Measurements from ENCODE around the gene DPP6.
A peak's percentile ranks its signal among the peaks of the same experiment; 100 is the strongest.
"Not testable (repeated sequence)": the region's sequence is repeated elsewhere in the genome, so short reads cannot be mapped to it uniquely, and the experiment has no call there.

Gene DPP6

DNA sequence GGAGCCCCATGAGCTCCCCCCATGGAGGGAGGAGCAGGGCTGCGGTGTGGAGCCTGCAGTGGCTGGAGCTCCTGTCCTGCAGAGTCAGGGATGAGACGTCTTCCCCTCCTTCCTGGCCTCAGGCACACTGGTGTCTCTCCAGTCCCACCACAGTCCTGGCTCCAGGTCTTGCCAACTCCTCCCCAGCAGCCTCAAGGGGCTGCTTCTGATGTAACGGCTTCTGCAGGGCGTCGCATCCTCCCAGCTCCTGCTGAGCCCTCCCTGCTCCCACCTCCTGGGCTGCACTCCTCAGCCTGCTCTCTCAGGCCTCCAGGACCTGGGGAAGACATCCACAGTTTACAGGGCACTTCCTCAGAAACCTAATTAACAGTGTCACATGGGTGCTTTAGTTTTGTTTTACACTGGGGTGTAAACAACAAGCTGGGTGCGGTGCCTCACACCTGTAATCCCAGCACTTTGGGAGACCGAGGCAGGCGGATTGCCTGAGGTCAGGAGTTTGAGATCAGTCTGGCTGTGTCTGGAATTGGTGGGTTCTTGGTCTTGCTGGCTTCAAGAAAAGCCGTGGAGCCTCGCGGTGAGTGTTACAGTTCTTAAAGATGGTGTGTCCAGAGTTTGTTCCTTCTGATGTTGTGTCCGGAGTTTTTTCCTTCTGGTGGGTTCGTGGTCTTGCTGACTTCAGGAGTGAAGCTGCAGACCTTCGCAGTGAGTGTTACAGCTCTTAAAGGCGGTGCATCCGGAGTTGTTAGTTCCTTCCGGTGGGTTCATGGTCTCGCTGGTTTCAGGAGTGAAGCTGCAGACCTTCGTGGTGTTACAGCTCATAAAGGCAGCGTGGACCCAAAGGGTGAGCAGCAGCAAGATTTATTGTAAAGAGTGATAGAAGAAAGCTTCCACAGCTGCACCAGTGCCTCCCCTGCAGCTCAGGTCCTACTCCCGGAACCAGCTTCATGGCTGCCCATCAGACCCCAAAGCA, 855.7 kb downstream of the DPP6 start:
- no peak for DNase-seq (ENCODE audit: low read depth in 2 of 2)

DNA sequence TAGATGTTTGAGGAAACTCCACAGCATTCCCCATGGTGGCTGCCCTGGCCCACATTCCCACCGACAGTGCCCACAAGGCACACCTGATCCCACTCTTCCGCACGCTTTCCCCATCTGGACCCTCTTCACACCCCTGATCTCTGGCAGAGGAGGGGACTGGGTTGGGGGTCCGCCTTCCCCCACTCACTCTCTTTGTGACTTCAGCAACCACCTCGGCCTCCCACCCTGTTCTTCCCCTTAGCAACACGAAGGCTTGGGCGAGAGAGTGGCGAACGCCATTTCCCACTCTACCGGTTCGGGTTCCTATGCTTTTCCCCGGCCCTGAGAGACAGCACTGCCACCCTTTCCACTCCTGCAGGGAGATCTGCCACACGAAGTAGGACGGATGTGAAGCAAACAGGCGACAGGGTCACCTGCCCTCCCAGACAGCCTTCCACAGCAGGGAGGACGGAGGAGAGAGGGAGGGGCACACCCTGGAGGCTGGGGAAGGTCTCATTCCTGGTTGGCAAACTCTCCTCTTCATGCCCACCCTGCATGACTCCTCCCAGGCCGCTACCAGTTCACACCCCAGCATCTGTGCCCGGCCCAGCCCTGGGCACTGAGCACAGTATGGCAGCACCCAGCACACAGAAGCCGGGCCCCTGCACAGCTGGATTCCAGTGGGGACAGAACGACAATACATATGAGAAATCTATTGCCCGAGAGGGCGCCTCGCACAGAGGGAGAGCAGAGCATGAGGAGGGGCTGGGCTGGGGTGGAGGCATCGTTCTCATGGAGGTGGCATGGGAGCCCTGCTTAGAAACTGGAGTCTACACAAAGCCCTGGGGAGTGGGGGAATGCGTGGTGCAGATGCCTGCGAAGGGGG, 857.3 kb downstream of the DPP6 start:
- no peak for DNase-seq (ENCODE audit: low read depth in 2 of 2)

DNA sequence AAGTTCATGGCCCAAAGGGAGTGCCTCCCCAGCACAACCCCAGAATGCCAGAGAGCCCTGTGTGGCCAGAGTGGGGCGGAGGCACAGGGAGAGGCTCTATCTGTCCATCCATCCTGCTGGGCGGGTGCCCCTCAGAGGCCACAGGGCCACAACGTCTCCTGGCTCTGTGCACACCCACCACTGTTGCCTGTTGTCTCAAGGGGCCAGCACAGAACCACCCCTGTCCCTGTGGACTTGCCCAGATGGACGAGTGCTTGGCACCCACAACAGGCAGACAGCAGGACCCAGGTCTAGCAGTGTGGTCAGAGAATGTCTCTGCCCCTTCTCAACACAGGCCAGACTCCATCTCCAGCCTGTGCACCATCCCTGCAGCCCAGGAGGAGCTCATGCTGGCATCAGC, 857.9 kb downstream of the DPP6 start:
- no peak for DNase-seq (ENCODE audit: low read depth in 2 of 2)

DNA sequence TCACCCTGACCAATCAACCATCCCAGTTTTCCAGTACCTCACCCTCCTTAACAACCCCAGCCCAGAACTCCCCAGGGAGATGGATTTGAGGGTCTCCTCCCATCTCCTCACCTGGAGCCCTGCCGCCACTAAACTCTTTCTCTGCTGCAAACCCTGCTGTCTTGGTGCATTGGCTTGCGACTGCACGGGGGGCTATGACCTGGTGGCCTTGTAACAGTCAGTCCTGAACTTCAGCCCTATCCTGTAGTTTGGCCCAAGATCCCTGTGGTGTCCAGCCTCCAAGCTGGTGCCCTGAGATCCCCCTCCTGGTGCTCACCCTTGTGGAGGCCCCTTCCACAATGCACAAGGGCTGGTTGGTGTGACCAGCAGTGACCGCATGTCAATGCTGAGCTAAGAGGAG, 858.8 kb downstream of the DPP6 start:
- no peak for DNase-seq (ENCODE audit: low read depth in 2 of 2)

DNA sequence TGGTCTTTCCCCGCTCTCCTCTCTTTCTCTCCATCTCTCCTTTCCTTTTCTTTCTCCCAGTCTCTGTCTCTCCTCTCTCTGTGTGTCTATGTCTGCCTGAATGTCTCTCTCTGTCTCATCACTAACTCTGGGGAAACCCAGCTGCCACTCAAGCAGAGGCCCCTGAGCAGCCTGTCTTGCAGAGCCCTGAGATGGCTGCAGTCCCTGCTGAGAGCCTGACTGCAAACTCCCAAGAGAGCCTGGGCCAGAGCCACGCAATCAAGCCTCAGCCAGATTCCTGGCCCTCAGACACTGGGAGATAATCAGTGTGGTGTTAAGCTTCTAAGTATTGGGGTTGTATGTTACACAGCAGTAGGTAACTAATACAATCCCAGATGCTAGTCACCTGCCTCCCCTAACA, 859.2 kb downstream of the DPP6 start:
- no peak for DNase-seq (ENCODE audit: low read depth in 2 of 2)

DNA sequence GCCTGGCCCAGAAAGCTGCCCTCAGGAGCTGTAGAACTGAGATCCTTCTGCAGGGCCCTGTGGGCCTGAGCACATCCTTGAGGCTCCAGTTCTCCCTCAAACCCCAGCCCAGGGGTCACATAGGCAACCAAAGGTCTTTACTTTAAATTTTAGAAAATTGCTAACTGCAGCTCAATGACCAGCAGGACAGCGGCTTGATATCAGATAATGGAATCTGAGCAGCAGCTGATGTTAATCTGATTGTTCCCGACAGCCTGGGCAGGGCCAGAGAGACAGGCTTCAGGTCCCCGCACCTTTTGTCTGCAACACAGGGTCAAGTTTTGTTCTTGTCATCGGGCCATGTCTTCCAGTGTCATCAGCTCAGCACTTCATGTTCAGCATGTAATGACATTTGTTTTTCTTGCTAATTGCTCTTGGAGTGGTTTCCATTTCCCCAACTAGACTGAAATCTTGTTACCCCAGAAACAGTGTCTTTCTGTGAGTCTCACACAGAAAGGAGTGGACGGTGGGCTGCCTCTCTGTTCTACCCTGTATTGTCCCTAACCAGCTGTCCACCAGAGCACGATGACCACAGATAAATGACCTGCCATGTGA, 859.8 kb downstream of the DPP6 start:
- DNase-seq (ENCODE audit: low read depth in 2 of 2) = no peak

DNA sequence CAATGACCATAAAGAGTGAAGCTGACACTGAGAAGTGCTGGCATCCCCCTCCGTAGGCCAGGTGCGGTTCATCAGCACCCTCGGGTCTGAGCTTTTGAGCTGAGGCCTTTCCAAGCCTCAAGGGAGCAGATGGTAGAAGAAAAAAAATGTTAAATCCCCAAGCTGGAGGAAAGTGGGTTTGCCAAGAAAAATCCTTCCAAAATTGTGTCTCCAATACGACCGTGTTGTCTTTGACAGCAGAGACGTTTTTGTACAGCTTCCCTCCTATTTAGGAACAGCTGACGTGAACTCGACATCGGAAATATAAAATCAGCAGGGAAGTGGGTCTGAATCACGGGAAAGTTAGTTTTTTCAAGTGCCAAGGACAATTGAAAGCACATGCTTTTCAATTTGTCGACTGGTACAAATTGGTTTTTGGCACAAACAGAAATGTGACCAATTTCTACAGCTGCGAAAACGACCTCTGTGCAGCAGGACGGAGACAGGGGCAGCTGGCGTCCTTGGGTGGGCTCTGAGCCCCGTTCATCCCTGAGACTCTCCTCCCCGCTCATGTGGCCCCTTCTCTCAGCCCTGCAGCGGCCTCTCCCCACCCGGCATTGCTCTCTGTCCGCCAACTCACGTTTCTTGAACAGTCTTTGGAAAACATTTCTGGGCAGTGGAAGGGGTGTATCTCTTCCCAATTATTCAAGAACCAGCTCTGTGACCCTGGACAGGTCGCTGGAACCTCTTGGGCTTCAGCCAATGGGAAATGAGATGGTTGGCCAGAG, 860.9 kb downstream of the DPP6 start:
- no peak for DNase-seq (ENCODE audit: low read depth in 2 of 2)

DNA sequence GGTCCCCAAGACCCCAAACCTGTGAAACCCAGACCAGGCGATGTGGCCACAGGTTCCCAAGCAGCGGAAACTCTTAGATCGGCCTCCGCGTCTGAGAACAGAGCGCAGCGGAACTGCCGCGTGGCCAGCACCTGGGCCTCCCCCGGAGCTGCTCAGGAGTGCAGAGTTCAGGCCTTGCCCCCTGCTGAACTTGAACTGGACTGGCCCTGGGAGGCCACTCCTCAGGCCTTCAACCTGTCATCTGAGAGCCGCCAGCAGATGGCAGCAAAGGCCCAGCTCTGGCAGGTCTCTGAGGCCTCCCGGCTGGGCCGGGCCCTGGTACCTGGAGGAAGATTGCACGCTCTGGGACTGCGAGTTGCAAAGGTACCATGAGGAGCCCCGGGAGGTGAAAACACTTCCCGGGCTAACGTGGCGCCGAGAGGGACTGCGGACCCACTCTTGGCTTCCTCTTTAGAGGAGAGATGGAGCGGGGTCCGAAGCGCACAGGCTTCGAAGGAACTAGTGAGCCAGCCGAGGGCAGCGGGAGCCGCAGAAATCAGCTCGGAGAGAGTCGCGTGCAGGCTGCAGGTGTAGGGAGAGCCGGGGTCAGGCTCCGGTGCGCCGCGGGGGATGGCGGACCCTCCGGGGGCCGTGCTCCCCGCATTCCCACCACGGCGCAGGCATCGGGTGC, 861.6 kb downstream of the DPP6 start:
- DNase-seq (ENCODE audit: low read depth in 2 of 2) = peak; percentile 73 to 91

DNA sequence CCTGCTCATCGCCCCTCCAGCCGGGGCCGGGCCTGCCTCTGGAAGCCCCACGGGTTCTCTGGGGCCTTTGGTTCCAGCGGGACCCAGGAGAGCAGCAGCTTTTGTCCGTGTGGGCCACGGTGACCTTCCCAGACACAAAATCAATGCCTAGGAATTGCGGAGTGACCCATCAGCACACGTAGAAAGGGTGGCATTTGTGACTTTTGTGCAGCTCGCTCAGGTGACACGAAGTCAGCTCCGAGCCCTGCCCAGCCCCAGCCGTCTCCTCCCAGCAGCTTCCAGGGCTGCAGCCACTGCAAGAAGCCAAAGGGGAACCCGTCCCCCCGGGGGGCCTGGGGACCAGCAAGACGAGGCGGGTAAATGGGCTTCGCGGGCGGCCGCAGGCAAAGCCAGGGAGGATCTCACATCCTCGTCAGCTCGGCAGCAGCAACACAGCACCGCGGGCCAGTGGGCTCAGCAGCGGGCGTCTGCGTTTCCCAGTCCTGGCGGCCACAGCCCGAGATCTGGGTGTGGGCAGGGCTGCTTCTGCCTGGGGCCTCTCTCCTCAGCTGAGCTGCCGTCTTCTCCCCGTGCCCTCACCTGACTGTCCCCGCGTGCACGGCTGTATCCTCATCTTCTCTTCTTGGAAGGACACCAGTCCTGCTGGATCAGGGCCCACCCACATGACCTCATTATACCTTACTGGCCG, 862.3 kb downstream of the DPP6 start:
- no peak for DNase-seq (ENCODE audit: low read depth in 2 of 2)

DNA sequence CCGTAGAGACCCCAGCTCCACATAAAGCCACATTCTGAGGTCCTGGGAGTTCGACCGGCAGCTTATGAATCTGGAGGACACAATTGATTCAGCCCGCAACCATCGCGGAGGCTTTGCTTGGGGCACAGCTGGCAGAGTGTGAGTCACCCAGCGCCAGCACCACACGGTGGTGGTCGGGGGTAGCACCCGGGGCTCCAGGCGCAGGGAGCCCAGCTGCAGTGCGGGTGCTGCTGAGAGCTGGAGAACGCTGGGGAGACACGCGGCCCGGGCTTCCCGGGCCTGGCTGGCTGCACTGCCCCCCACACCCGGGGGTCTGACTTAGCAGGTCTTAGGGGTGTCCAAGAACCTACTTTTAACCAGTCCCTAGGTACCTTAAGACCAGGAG, 862.8 kb downstream of the DPP6 start:
- DNase-seq (ENCODE audit: low read depth in 2 of 2) = no peak

DNA sequence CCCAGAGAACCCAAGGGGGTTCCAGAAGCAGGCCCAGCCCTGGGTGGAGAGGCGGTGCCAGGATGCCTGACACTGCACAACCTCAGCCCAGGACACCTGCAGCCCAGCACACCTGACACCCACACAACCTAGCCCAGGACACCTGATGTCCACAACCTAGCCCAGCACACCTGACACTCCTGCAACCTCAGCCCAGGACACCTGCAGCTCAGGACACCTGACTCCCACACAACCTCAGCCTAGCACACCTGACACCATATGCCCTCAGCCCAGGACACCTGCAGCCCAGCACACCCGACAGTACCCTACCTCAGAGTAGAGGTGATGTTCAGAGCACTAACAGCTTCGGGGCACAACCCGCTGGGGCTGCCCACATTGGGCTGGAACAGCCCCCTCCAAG, 863.4 kb downstream of the DPP6 start:
- DNase-seq (ENCODE audit: low read depth in 2 of 2) = no peak

DNA sequence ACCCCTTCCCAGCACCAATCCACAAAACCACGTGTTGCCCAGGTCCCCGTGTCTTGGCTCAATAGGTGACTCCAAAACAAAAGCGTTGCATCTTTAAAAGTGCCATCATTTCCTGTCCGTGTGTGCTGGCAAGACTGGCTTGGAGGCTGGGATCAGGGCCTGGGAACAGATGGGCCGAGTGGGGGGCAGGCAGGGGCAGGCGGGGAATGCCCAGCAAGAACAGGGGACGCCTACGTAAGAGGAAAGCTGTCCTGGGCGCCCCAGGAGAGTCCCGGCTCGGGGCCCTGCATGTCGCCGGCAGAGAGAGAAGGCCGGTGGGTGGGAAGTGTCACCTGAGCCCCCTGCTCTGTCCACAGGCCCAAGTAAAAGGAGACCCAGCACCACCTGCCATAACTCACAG, 864.2 kb downstream of the DPP6 start:
- no peak for DNase-seq (ENCODE audit: low read depth in 2 of 2)

DNA sequence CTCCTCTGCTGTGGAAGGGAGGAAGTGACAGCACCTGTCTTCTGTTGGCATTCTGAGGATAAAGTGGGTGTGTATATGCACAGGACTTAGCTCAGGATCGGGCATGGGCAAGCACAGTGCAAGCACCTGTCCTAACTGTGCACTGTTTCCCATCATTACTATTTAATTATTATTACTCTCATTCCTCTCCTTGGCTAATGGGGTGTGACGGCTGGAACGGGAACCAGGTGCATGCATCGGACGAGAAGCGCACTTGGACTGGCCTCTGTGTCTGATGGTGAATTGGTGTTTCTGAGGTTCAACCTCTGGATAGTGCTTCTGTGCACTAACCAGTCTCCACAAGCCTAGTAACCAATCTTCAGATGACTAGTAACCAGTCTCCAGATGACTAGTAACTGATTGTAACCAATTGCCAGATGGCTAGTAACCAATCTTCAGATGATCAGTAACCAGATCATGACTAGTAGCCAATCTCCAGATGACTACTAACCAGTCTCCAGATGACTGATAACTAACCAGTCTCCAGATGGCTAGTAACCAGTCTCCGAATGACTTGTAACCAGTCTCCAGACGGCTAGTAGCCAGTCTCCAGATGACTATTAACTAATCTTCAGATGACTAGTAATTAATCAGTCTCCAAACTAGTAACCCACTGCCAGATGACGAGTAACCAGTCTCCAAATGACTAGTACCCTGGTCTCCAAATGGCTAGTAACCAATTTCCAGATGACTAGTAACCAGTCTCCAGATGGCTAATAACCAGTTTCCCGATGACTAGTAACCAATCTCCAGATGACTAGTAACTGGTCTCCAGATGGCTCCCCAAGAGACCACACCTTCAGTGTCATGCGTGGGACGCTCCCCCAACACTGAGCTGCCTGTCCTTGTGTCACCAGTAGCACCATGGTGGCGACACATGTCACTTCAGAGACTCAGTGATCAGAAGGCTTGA, 864.9 kb downstream of the DPP6 start:
- DNase-seq (ENCODE audit: low read depth in 2 of 2) = no peak

DNA sequence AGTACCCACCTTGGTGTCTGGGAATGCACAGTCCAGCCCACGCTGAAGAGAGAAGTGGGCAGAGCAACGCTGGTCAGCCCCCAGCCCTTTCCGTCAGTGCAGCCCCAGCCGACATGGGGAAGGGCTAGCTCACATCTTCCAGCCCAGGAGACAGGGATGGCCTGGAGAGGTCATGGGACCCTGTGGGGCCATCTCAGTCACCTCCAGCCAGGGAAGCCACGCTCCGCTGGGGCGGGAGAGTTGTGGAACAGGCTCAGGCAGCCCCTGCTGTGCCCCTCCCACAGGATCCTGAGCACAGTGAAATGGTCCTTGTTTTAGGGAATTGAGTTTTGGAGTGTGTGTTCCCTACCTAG, 865.6 kb downstream of the DPP6 start:
- DNase-seq (ENCODE audit: low read depth in 2 of 2) = no peak

DNA sequence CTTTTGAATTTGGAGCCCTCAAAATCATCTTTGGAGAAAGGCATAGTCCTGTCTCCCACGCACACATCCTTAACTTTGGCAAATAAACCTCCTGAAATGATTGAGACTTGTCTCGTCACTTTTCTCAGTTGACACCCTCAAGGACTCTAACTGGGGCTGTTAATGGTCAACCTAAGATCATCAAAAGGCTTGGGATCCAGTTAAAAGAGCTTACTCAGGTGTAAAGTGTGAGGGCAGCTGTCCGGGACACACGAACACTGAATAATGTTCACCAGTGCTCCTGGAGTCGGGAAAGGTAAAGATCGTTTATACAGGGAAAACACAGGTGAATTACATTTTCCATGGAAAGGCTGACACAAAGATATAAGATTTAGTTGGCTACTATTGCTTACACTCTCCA, 866.1 kb downstream of the DPP6 start:
- no peak for DNase-seq (ENCODE audit: low read depth in 2 of 2)

DNA sequence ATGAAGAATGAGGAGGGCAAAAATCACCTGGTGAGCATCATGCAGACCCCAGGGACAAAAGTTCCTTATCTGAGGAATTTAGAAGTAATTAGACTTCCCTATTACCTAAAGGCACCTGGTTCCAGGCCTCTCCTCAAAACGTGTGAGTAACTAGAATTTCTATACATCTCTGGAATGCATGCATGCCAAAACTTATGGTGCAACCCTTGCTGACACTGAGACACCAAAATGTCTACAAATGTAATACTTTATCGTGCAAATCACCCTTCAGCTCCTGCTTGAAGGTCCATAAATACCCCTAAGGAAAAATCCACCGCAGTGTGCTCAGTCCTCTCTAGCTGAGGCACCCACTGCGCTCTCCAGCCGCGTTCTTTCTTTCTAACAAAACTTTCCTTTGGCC, 866.5 kb downstream of the DPP6 start:
- no peak for DNase-seq (ENCODE audit: low read depth in 2 of 2)

DNA sequence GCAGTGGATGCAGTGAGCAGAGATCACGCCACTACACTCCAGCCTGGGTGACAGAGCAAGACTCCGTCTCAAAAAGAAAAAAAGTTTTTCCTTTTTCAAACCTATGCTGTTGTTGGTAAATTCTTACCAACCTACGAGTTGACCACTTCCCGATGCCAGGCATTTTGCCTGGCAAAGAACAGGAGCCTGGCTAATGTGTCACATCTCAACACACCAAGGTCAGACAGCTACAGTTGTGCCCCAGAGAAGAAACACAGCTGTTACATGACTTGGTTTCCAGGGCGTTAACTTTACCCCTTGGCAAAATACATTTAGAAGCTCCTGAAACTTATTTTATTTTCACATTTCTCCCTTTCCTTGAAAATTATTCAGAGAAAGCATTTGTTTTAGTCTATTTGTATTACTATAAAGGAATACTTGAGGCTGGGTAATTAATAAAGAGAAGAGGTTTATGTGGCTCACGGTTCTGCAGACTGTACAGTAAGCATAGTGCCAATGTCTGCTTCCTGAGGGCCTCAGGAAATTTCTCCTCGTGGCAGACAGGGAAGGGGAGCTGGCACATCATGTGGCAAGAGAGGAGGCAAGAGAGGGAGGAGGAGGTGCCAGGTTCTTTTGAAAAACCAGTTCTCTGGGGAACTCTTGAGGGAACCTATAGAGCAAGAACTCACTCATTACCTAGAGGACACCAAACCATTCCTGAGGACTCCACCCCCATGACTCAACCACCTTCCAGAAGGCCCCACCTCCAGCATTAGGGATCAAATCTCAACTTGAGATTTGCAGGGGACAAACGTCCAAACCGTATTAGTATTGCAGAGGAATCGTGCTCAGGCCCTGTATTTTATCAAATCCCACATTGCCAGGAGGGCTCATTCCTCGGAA, 867.4 kb downstream of the DPP6 start:
- no peak for DNase-seq (ENCODE audit: low read depth in 2 of 2)

DNA sequence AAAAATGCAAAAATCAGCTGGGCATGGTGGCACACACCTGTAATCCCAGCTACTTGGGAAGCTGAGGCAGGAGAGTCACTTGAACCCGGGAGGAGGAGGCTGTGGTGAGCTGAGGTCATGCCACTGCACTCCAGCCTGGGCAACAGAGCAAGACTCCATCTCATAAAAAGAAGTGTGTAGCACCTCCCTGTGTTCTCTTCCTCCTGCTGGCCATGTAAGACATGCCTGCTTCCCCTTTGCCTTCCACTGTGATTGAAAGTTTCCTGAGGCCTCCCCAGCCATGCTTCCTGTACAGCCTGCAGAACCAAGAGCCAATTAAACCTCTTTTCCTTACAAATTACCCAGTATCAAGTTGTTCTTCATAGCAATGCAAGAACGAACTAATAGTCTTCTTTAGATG, 870.3 kb downstream of the DPP6 start:
- DNase-seq (ENCODE audit: low read depth in 2 of 2) = not testable (repeated sequence)

All from stimulated activated CD4-positive, alpha-beta T cell treated with anti-CD3 and anti-CD28 coated beads, Interleukin-12 subunit alpha, Interleukin-12 subunit beta, amount 100 ng/mL, for 24 hours (primary cell).